ENCODE results near the gene ZSCAN16. TPM values are rescaled to one million over a fixed set of nuclear protein-coding genes. Genes with fewer than 3 reads are reported as not detected.

The ZSCAN16 gene
- total and polyA plus RNA-seq, 2 donors from 2014 or later = 6.1 to 6.8 TPM

DNA sequence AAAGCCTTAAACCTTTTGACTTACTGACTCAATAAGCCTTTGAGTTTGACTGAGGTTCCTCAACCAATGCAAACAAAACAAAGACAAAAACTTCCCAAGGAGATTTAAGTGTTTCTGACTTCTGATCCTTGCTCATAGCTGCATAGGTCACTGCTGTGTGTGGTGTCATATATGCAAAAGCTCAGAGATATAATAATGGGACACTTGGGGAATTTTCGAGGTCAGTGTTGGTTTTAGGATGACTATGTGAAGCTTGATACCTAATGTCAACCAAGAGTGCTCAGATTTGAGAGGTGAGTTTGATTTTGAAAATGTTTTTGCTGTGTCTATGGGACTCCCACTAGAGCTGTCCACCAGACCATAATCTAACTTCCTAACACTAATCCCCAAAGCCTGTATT is 43.5 kb downstream of the ZSCAN16 start:
- no peak overlapping the region for H3K27ac ChIP-seq (ENCODE audit: low read depth in 2 of 2, low read length in 2 of 2)
- intact Hi-C loops (cut with DNase I) = no loop called here
- H3K36me3 ChIP-seq (ENCODE audit: control insufficient read depth in 2 of 3, insufficient read depth in 3 of 3, low read length in 3 of 3) = peaks cover 0 to 2% (median 0%) of the 10 kb centered on the region in 3 donors
- TF ChIP-seq, protein P1, sequence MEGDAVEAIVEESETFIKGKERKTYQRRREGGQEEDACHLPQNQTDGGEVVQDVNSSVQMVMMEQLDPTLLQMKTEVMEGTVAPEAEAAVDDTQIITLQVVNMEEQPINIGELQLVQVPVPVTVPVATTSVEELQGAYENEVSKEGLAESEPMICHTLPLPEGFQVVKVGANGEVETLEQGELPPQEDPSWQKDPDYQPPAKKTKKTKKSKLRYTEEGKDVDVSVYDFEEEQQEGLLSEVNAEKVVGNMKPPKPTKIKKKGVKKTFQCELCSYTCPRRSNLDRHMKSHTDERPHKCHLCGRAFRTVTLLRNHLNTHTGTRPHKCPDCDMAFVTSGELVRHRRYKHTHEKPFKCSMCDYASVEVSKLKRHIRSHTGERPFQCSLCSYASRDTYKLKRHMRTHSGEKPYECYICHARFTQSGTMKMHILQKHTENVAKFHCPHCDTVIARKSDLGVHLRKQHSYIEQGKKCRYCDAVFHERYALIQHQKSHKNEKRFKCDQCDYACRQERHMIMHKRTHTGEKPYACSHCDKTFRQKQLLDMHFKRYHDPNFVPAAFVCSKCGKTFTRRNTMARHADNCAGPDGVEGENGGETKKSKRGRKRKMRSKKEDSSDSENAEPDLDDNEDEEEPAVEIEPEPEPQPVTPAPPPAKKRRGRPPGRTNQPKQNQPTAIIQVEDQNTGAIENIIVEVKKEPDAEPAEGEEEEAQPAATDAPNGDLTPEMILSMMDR (IDR thresholded peaks at IDR 0.05; ENCODE audit: borderline replicate concordance, extremely low read depth, insufficient read depth) = no peak
- no peak overlapping the region for H3K4me3 ChIP-seq (ENCODE audit: low read length in 3 of 3)
- FAIRE-seq (no peak), DNase-seq (no peak)
- no peaks in the 10 kb centered on the region for H3K27me3 ChIP-seq (ENCODE audit: control insufficient read depth, insufficient read depth, low read length)
- H3K9ac ChIP-seq (ENCODE audit: low read length in 3 of 3) = no peak overlapping the region
- H3K4me1 ChIP-seq (ENCODE audit: control insufficient read depth in 2 of 3, insufficient read depth in 2 of 3, low read depth in 1 of 3, low read length in 3 of 3) = no peaks in the 10 kb centered on the region
- no peaks in the 10 kb centered on the region for H3K9me3 ChIP-seq (ENCODE audit: control insufficient read depth in 2 of 3, insufficient read depth in 1 of 3, low read length in 3 of 3)

DNA sequence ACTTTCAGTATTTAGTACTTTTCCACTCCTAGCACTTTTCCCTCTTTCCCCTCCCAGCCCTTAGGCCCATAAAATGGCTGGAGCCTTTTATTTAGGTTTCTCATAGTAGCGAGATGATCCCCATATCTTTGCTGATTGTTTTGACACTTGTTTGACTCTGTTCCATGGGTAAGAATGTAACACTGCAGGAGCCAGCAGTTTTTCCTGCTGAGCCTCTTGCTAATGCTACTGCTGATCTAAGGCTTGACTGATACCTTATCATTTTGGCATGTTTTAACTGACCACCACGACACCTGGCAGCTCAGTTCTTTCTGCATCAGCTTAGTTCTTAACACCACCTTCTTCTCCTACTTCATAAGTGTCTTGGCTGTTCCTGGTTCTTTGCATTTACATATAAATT is 46.9 kb downstream of the ZSCAN16 start:
- no peak for FAIRE-seq
- intact Hi-C loops (cut with DNase I) = no loop called here
- Histone ChIP-seq H3K4me3 (ENCODE audit: low read length in 3 of 3) (no peak overlapping the region), H3K9me3 (ENCODE audit: control insufficient read depth in 2 of 3, insufficient read depth in 1 of 3, low read length in 3 of 3) (peaks cover 0 to 3% (median 0%) of the 10 kb centered on the region in 3 donors), H3K4me1 (ENCODE audit: control insufficient read depth in 2 of 3, insufficient read depth in 2 of 3, low read depth in 1 of 3, low read length in 3 of 3) (no peaks in the 10 kb centered on the region), H3K27ac (ENCODE audit: low read depth in 2 of 2, low read length in 2 of 2) (no peak overlapping the region), H3K9ac (ENCODE audit: low read length in 3 of 3) (no peak overlapping the region), H3K27me3 (ENCODE audit: control insufficient read depth, insufficient read depth, low read length) (no peaks in the 10 kb centered on the region), H3K36me3 (ENCODE audit: control insufficient read depth in 2 of 3, insufficient read depth in 3 of 3, low read length in 3 of 3) (peaks cover 0 to 2% (median 0%) of the 10 kb centered on the region in 3 donors)
- DNase-seq = no peak
- TF ChIP-seq, protein P1 (IDR thresholded peaks at IDR 0.05; ENCODE audit: borderline replicate concordance, extremely low read depth, insufficient read depth) = no peak

DNA sequence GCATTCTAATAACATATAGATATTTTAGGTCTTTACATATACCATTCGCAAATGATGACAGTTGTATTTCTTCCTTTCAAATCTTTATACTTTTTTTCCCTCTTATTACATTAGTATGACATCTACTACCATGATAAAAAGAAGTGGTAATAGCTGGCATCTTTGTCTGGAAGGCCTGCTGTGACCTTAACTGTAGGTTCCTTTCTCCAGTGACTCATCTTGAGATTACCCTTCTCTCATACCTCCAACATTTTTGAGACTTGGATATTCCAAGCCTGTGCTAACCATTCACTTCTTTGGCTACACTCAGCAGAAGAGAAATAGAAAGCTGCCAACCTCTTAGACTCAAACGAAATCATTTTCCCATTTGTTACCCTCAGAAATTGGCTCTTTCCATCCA is 47.6 kb downstream of the ZSCAN16 start:
- Histone ChIP-seq H3K27ac (ENCODE audit: low read depth in 2 of 2, low read length in 2 of 2) (no peak overlapping the region), H3K4me3 (ENCODE audit: low read length in 3 of 3) (no peak overlapping the region), H3K9me3 (ENCODE audit: control insufficient read depth in 2 of 3, insufficient read depth in 1 of 3, low read length in 3 of 3) (peaks cover 0 to 3% (median 0%) of the 10 kb centered on the region in 3 donors), H3K36me3 (ENCODE audit: control insufficient read depth in 2 of 3, insufficient read depth in 3 of 3, low read length in 3 of 3) (peaks cover 0 to 2% (median 0%) of the 10 kb centered on the region in 3 donors), H3K9ac (ENCODE audit: low read length in 3 of 3) (no peak overlapping the region), H3K27me3 (ENCODE audit: control insufficient read depth, insufficient read depth, low read length) (no peaks in the 10 kb centered on the region), H3K4me1 (ENCODE audit: control insufficient read depth in 2 of 3, insufficient read depth in 2 of 3, low read depth in 1 of 3, low read length in 3 of 3) (no peaks in the 10 kb centered on the region)
- intact Hi-C loops (cut with DNase I) = no loop called here
- DNase-seq = no peak
- no peak for FAIRE-seq
- TF ChIP-seq, protein P1 (IDR thresholded peaks at IDR 0.05; ENCODE audit: borderline replicate concordance, extremely low read depth, insufficient read depth) = no peak

DNA sequence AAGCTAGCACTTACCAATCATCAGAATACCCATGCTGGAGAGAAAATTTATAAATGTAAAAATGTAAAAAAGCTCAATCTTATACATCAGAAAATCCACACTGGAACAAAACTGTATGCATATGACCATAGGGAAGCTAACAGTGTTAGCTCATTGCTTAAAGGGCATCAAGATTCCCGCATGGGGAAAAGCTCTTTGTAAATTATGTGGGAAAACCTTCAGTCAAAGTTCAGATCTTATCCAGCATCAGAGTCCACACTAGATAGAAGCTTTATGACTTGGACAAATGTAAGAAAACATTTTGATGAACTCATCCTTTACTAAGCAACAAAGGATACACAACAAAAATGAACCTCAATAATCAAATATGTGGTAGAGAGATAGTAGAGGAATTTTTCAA is 52.0 kb downstream of the ZSCAN16 start:
- DNase-seq = no peak
- Histone ChIP-seq H3K36me3 (ENCODE audit: control insufficient read depth in 2 of 3, insufficient read depth in 3 of 3, low read length in 3 of 3) (no peaks in the 10 kb centered on the region), H3K27me3 (ENCODE audit: control insufficient read depth, insufficient read depth, low read length) (no peaks in the 10 kb centered on the region), H3K4me1 (ENCODE audit: control insufficient read depth in 2 of 3, insufficient read depth in 2 of 3, low read depth in 1 of 3, low read length in 3 of 3) (no peaks in the 10 kb centered on the region), H3K9me3 (ENCODE audit: control insufficient read depth in 2 of 3, insufficient read depth in 1 of 3, low read length in 3 of 3) (peaks cover 0 to 5% (median 0%) of the 10 kb centered on the region in 3 donors), H3K4me3 (ENCODE audit: low read length in 3 of 3) (no peak overlapping the region), H3K9ac (ENCODE audit: low read length in 3 of 3) (no peak overlapping the region), H3K27ac (ENCODE audit: low read depth in 2 of 2, low read length in 2 of 2) (no peak overlapping the region)
- intact Hi-C loops (cut with DNase I) = no loop called here
- FAIRE-seq = no peak
- TF ChIP-seq, protein P1 (IDR thresholded peaks at IDR 0.05; ENCODE audit: borderline replicate concordance, extremely low read depth, insufficient read depth) = no peak
